Duodenal mucosa (tissue), 2 donors: ENCODE results near the gene LSM11.
A peak's percentile ranks its signal among the peaks of the same experiment; 100 is the strongest.

Source experiments
- H3K27ac ChIP-seq: one replicate; pipeline ENCODE4 v1.7.0; 2013; ENCODE audit warnings: low read depth, low read length
- H3K27me3 ChIP-seq, 2 donors: one replicate each; pipeline ENCODE4 v1.7.0; 2013; ENCODE audit warnings: low read length in 2 of 2, control low read depth in 1 of 2; ENCODE audit not compliant: insufficient read depth in 2 of 2, control insufficient read depth in 1 of 2
- H3K36me3 ChIP-seq, 2 donors: one replicate each; pipeline ENCODE4 v1.7.0; 2013; ENCODE audit warnings: low read length in 2 of 2, control low read depth in 1 of 2; ENCODE audit not compliant: insufficient read depth in 2 of 2, control insufficient read depth in 1 of 2
- H3K4me1 ChIP-seq, 2 donors: one replicate each; pipeline ENCODE4 v1.7.0; 2013; ENCODE audit warnings: low read length in 2 of 2, control low read depth in 1 of 2; ENCODE audit not compliant: insufficient read depth in 2 of 2, control insufficient read depth in 1 of 2
- H3K4me3 ChIP-seq, 2 donors: one replicate each; pipeline ENCODE4 v1.7.0; 2013; ENCODE audit warnings: low read length in 2 of 2, low read depth in 1 of 2
- H3K9ac ChIP-seq, 2 donors: one replicate each; pipeline ENCODE4 v1.7.0; 2013; ENCODE audit warnings: low read length in 2 of 2, low read depth in 1 of 2
- H3K9me3 ChIP-seq, 2 donors: one replicate each; pipeline ENCODE4 v1.7.0; 2013; ENCODE audit warnings: low read length in 2 of 2, control low read depth in 1 of 2; ENCODE audit not compliant: control insufficient read depth in 1 of 2

LSM11 gene

GRCh38 chr5:157732130-157732514 is 11.4 kb upstream of the LSM11 start:
- no peak overlapping the region for H3K27ac ChIP-seq
- peak overlapping the region; percentile 54 to 90 for H3K9ac ChIP-seq

GRCh38 chr5:157732596-157733262 is 10.8 kb upstream of the LSM11 start:
- H3K36me3 ChIP-seq = peaks cover 5 to 37% of the 10 kb centered on the region in 2 donors
- no peak overlapping the region for H3K4me3 ChIP-seq

More at GRCh38 chr5:157732130-157732514, 11.4 kb upstream of the LSM11 start:
- Histone ChIP-seq H3K36me3 (peaks cover 5 to 31% of the 10 kb centered on the region in 2 donors), H3K4me1 (peaks cover 4% of the 10 kb centered on the region in 2 donors), H3K27me3 (no peaks in the 10 kb centered on the region), H3K9me3 (no peaks in the 10 kb centered on the region), H3K4me3 (peak overlapping the region; percentile 83 to 97)

GRCh38 chr5:157734436-157734835 is 9.1 kb upstream of the LSM11 start:
- H3K4me3 ChIP-seq = no peak overlapping the region
- no peak overlapping the region for H3K9ac ChIP-seq
- peaks cover 4% of the 10 kb centered on the region in 2 donors for H3K4me1 ChIP-seq
- no peak overlapping the region for H3K27ac ChIP-seq
- no peaks in the 10 kb centered on the region for H3K27me3 ChIP-seq
- H3K36me3 ChIP-seq = peaks cover 8 to 43% of the 10 kb centered on the region in 2 donors
- no peaks in the 10 kb centered on the region for H3K9me3 ChIP-seq

More at GRCh38 chr5:157732596-157733262, 10.8 kb upstream of the LSM11 start:
- no peaks in the 10 kb centered on the region for H3K9me3 ChIP-seq
- H3K27ac ChIP-seq = no peak overlapping the region
- peaks cover 4% of the 10 kb centered on the region in 2 donors for H3K4me1 ChIP-seq
- H3K27me3 ChIP-seq = no peaks in the 10 kb centered on the region
- H3K9ac ChIP-seq = no peak overlapping the region

- Histone ChIP-seq H3K9me3 (no peaks in the 10 kb centered on the region), H3K9ac (no peak overlapping the region), H3K36me3 (peaks cover 9 to 49% of the 10 kb centered on the region in 2 donors), H3K4me3 (no peak overlapping the region), H3K27me3 (no peaks in the 10 kb centered on the region), H3K4me1 (peaks cover 4% of the 10 kb centered on the region in 2 donors), H3K27ac (no peak overlapping the region)
Observed at GRCh38 chr5:157735991-157736390, 7.5 kb upstream of the LSM11 start.

DNA sequence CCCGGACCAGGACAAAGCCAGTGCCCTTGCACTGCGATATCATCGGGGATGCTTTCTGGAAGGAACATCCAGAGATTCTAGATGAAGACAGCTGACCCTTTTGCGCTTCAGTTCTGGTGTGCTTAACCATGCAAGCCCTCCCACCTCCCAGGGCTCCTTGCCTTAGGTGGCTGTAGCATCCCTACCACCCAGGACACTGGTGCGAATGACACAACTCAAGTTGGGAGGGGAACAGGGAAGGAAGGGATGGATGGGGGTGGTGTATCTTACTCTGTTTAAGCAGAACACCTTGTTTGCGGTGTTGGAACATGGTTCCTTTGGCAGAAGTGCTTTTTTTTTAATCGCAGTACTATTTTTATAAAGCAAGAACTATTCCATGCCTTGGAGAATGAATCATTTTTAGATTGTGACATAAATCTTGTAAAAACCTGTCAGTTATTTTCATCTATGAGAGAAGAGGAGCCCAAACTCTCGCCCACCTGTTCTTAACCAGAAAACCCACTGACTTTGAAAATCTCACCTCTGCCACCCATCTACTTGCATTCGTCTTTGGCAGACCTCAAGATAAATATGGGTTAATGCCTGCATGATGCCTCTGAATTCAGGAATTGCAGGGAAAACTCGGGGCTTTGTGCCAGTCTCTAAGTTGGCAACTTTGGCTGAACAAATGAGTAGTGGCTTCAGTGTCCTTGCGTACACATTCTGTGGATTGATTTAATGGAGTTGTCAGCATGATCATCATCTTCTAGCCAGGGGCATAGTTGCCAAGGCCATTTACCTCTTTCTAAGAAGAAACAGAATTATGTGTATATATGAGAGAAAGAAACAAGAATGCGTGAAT is 3.9 kb upstream of the LSM11 start:
- H3K36me3 ChIP-seq = peaks cover 4 to 34% of the 10 kb centered on the region in 2 donors
- no peak overlapping the region for H3K27ac ChIP-seq
- no peaks in the 10 kb centered on the region for H3K9me3 ChIP-seq
- no peak overlapping the region for H3K9ac ChIP-seq
- H3K4me1 ChIP-seq = peaks cover 4 to 9% of the 10 kb centered on the region in 2 donors
- no peaks in the 10 kb centered on the region for H3K27me3 ChIP-seq
- H3K4me3 ChIP-seq = no peak overlapping the region

DNA sequence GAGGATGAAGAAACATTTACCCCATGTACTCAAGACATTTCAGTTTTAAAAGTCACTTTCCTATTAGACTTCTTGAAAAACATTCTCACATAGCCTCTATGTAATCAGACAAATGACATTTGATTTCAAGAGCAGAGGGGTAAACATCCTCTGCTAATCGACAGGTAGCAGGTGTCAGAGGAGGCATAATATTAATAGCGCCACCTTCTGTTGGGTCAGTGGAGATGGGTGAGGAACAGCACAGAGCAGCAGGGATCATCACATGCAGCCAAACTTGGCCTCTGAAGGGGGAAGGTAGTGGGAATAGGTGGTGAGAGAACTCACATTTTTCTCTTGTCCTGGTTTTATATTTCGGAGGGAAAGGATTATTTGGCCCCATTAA is 3.3 kb upstream of the LSM11 start:
- H3K4me1 ChIP-seq = peaks cover 8 to 13% of the 10 kb centered on the region in 2 donors
- H3K36me3 ChIP-seq = peaks cover 4 to 32% of the 10 kb centered on the region in 2 donors
- no peaks in the 10 kb centered on the region for H3K27me3 ChIP-seq
- H3K9me3 ChIP-seq = no peaks in the 10 kb centered on the region
- no peak overlapping the region for H3K27ac ChIP-seq
- H3K4me3 ChIP-seq = no peak overlapping the region
- no peak overlapping the region for H3K9ac ChIP-seq

- no peaks in the 10 kb centered on the region for H3K27me3 ChIP-seq
- H3K27ac ChIP-seq = no peak overlapping the region
- H3K9me3 ChIP-seq = no peaks in the 10 kb centered on the region
- H3K36me3 ChIP-seq = peaks cover 4 to 23% of the 10 kb centered on the region in 2 donors
- H3K4me3 ChIP-seq = no peak overlapping the region
- H3K4me1 ChIP-seq = peaks cover 8 to 13% of the 10 kb centered on the region in 2 donors
- no peak overlapping the region for H3K9ac ChIP-seq
Observed at GRCh38 chr5:157741131-157741530, 2.4 kb upstream of the LSM11 start.

DNA sequence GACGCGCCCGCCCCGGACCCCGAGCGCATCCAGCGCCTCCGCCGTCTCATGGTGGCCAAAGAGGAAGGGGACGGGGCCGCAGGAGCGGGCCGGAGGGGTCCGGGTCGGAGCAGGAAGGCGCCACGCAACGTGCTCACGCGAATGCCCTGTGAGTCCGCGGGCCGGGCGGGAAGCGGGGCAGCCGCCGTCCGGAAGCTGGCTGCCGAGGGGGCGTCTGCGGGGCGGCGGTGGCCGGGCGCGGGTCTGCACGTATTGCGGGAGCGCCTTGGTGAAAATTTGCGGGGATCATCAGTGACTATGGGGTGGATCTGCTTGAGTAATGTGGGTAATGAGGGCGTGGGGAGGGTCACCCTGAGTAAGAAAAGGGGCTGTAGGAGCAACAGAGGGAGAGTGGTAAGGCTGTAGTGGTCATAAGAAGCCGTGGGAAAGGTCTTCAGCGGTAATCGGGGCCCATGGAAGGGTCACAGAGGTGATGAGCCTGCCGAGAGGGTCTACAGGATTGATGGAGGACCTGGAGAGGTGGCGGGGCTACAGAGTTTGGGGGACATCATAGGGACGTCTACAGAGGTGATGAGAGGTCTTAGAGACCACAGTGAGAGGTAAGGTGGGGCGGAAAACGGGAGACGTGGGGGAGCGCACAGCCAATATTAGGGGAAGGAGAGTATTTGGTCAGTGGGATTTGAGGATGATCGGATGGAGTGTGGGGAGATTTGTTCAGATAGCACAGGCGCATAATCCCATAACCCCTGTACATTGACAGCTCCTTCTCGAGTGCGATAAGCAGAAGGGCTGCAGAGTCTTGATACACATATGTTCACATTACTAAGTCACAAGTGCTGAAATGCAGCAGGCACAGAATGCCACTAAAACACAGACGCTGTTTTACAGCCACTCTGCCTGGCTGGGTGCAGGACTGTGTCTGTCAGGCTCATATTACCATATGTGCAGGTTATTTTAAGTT is 819 bp downstream of the LSM11 start:
- Histone ChIP-seq H3K36me3 (peaks cover 2 to 7% of the 10 kb centered on the region in 2 donors), H3K4me1 (peaks cover 8 to 13% of the 10 kb centered on the region in 2 donors), H3K9ac (peak overlapping the region; percentile 65 to 66), H3K4me3 (peak overlapping the region; percentile 67 to 78), H3K27me3 (no peaks in the 10 kb centered on the region), H3K27ac (no peak overlapping the region), H3K9me3 (no peaks in the 10 kb centered on the region)

GRCh38 chr5:157745041-157745456 is 1.5 kb downstream of the LSM11 start:
- no peaks in the 10 kb centered on the region for H3K36me3 ChIP-seq
- H3K4me1 ChIP-seq = peaks cover 8 to 13% of the 10 kb centered on the region in 2 donors
- H3K27me3 ChIP-seq = no peaks in the 10 kb centered on the region
- no peak overlapping the region for H3K27ac ChIP-seq
- peak overlapping the region in 1 of 2 donors; percentile 66 for H3K9ac ChIP-seq
- peak overlapping the region; percentile 67 to 78 for H3K4me3 ChIP-seq
- no peaks in the 10 kb centered on the region for H3K9me3 ChIP-seq
